HepG2 (cell line): ENCODE results near the gene POLD3. TPM values are rescaled to one million over a fixed set of nuclear protein-coding genes. Genes with fewer than 3 reads are reported as not detected.

Source experiments
- FOXA1 ChIP-seq, 2 experiments: fragments of 450-650 bp in 1 of 2; sonication (generic) in 1 of 2; formaldehyde crosslinking in 1 of 2; IDR thresholded peaks; 2 replicates each; pipeline versions ENCODE4 v1.4.0 to v1.6.1; 2016 to 2020; ENCODE audit warnings: missing genetic modification reagents in 1 of 2
- FOXC1 ChIP-seq: sonication (generic); formaldehyde crosslinking; IDR thresholded peaks from 2 replicates; pipeline ENCODE4 v1.8.0; 2022; ENCODE audit warnings: mild to moderate bottlenecking, missing genetic modification reagents, borderline replicate concordance
- HDAC2 ChIP-seq: sonication (generic); formaldehyde crosslinking; IDR thresholded peaks from 2 replicates; pipeline ENCODE4 v1.4.0; 2020; ENCODE audit warnings: missing genetic modification reagents
- HIVEP1 ChIP-seq: sonication (generic); formaldehyde crosslinking; IDR thresholded peaks from 2 replicates; pipeline ENCODE4 v1.4.0; 2020; ENCODE audit warnings: mild to moderate bottlenecking, missing genetic modification reagents
- KDM1A ChIP-seq: IDR thresholded peaks from 2 replicates; pipeline ENCODE4 v1.6.1; 2016; ENCODE audit warnings: missing compliant biosample characterization
- NR2F6 ChIP-seq, 2 experiments: IDR thresholded peaks; 2 replicates each; pipeline ENCODE4 v1.6.1; 2016; ENCODE audit warnings: antibody characterized with exemption in 1 of 2, mild to moderate bottlenecking in 1 of 2
- SP5 ChIP-seq: IDR thresholded peaks from 2 replicates; pipeline ENCODE4 v1.6.1; 2016; ENCODE audit warnings: low read depth, borderline replicate concordance
- SRSF1 ChIP-seq: fragments of 200-400 bp; formaldehyde crosslinking; optimal IDR thresholded peaks from 2 replicates; pipeline ENCODE3; 2017; ENCODE audit warnings: mild to moderate bottlenecking, low read depth, low read length, moderate library complexity
- STAT6 ChIP-seq: sonication (generic); formaldehyde crosslinking; IDR thresholded peaks from 2 replicates; pipeline ENCODE4 v1.4.0; 2020; ENCODE audit warnings: missing genetic modification reagents, mild to moderate bottlenecking, borderline replicate concordance
- TGIF2 ChIP-seq: IDR thresholded peaks from 2 replicates; pipeline ENCODE4 v1.6.1; 2016; ENCODE audit warnings: control low read depth, missing compliant biosample characterization
- ZNF362 ChIP-seq: sonication (generic); formaldehyde crosslinking; IDR thresholded peaks from 2 replicates; pipeline ENCODE4 v1.4.0; 2020; ENCODE audit warnings: missing genetic modification reagents, mild to moderate bottlenecking, borderline replicate concordance
- ZNF530 ChIP-seq: sonication (generic); formaldehyde crosslinking; IDR thresholded peaks from 2 replicates; pipeline ENCODE4 v1.5.0; 2020; ENCODE audit warnings: low read depth, mild to moderate bottlenecking, missing genetic modification reagents
- ZNF703 ChIP-seq: sonication (generic); formaldehyde crosslinking; IDR thresholded peaks from 2 replicates; pipeline ENCODE4 v1.5.1; 2020; ENCODE audit warnings: missing genetic modification reagents, mild to moderate bottlenecking, moderate library complexity, borderline replicate concordance
- polyA plus RNA-seq, 8 experiments: library from polyadenylated mRNA; depleted of rRNA in 3 of 8; stranded (reverse) in 7 of 8; unstranded in 1 of 8; fragments of >200 nt; fragmentation: Illumina TruSeq in 4 of 8; extraction: Trizol in 4 of 8; gene quantifications; 2 replicates each; pipeline versions ENCODE4 v1.2.1 to v1.2.3, GENCODE V29; 2011 to 2016; ENCODE audit warnings: low read depth in 4 of 8, missing spikeins in 1 of 8, mixed read lengths in 1 of 8; ENCODE audit not compliant: insufficient read depth in 1 of 8
- total RNA-seq, 5 experiments: library from RNA; depleted of rRNA; stranded (reverse); fragments of >200 nt; fragmentation: Illumina TruSeq; extraction: Trizol; gene quantifications; 2 replicates each; pipeline ENCODE4 v1.2.3, GENCODE V29; 2016; ENCODE audit warnings: low read depth in 1 of 5
- TF ChIP-seq, protein P1 (sequence below): sonication (generic); formaldehyde crosslinking; IDR thresholded peaks from 2 replicates; pipeline ENCODE4 v1.9.0; 2021; ENCODE audit warnings: missing genetic modification reagents, borderline replicate concordance
- TF ChIP-seq, protein P2 (sequence below): sonication (generic); formaldehyde crosslinking; conservative IDR thresholded peaks from 2 replicates; pipeline ENCODE4 v1.4.0; 2020; ENCODE audit warnings: mild to moderate bottlenecking, missing genetic modification reagents, moderate library complexity

Gene POLD3
- total and polyA plus RNA-seq, 2 of the 13 experiments (the other 11 are each of a cell fraction or from before 2014, with no cell fraction given): 6.3 to 18.9 TPM

DNA sequence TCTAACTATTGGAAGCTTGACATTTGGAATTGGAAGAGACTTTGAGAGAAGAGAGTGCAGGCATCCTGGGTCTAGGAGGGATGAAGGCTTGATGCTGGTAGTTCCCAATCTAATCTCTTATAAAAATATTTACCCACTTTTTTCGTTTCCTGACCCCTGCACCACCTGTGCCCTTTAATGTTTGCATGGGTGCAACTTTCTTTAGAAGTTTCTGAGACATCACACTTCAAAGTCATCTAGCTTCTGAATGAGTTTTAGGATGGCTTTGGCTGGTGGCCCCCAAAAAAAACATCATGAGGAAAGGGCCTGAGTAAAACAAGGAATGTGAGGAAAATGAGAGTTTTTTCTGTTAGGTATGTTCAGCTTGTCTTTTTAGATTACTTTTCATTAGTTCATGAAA lies 1.1 kb downstream of the POLD3 start (continued):
- TF ChIP-seq ZNF362 (CRISPR knock-in tag) (peak; percentile 86), FOXA1 (IDR thresholded peaks at IDR 0.05) (no peak), FOXA1 (CRISPR knock-in tag; IDR thresholded peaks at IDR 0.05) (peak; percentile 80), HDAC2 (peak; percentile 63; the same call in 1 of the 2 replicates), HIVEP1 (CRISPR knock-in tag) (no peak), SRSF1 (no peak), SP5 (peak; percentile 52; the same call in 1 of the 2 replicates), FOXC1 (no peak), TGIF2 (CRISPR knock-in tag) (no peak), ZNF703 (CRISPR knock-in tag) (no peak), STAT6 (no peak), NR2F6 (IDR thresholded peaks at IDR 0.05) (peak; percentile 98), NR2F6 (CRISPR knock-in tag; IDR thresholded peaks at IDR 0.05) (peak; percentile 92), ZNF530 (CRISPR knock-in tag) (no peak), KDM1A (CRISPR knock-in tag) (0 out of 2 replicates have a peak, but pooled peaks have one; percentile 22)
- TF ChIP-seq, protein P1, sequence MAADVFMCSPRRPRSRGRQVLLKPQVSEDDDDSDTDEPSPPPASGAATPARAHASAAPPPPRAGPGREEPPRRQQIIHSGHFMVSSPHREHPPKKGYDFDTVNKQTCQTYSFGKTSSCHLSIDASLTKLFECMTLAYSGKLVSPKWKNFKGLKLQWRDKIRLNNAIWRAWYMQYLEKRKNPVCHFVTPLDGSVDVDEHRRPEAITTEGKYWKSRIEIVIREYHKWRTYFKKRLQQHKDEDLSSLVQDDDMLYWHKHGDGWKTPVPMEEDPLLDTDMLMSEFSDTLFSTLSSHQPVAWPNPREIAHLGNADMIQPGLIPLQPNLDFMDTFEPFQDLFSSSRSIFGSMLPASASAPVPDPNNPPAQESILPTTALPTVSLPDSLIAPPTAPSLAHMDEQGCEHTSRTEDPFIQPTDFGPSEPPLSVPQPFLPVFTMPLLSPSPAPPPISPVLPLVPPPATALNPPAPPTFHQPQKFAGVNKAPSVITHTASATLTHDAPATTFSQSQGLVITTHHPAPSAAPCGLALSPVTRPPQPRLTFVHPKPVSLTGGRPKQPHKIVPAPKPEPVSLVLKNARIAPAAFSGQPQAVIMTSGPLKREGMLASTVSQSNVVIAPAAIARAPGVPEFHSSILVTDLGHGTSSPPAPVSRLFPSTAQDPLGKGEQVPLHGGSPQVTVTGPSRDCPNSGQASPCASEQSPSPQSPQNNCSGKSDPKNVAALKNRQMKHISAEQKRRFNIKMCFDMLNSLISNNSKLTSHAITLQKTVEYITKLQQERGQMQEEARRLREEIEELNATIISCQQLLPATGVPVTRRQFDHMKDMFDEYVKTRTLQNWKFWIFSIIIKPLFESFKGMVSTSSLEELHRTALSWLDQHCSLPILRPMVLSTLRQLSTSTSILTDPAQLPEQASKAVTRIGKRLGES (CRISPR knock-in tag): no peak
- TF ChIP-seq, protein P2, sequence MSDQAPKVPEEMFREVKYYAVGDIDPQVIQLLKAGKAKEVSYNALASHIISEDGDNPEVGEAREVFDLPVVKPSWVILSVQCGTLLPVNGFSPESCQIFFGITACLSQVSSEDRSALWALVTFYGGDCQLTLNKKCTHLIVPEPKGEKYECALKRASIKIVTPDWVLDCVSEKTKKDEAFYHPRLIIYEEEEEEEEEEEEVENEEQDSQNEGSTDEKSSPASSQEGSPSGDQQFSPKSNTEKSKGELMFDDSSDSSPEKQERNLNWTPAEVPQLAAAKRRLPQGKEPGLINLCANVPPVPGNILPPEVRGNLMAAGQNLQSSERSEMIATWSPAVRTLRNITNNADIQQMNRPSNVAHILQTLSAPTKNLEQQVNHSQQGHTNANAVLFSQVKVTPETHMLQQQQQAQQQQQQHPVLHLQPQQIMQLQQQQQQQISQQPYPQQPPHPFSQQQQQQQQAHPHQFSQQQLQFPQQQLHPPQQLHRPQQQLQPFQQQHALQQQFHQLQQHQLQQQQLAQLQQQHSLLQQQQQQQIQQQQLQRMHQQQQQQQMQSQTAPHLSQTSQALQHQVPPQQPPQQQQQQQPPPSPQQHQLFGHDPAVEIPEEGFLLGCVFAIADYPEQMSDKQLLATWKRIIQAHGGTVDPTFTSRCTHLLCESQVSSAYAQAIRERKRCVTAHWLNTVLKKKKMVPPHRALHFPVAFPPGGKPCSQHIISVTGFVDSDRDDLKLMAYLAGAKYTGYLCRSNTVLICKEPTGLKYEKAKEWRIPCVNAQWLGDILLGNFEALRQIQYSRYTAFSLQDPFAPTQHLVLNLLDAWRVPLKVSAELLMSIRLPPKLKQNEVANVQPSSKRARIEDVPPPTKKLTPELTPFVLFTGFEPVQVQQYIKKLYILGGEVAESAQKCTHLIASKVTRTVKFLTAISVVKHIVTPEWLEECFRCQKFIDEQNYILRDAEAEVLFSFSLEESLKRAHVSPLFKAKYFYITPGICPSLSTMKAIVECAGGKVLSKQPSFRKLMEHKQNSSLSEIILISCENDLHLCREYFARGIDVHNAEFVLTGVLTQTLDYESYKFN: peak; percentile 56
